SHP77 (cell line): ENCODE data around the gene KPNA4.
"Not testable (repeated sequence)": the region's sequence is repeated elsewhere in the genome, so short reads cannot be mapped to it uniquely, and the experiment has no call there.

Experiments used
- DNase-seq, 2 experiments: peaks; one replicate each; lab custom pipeline; 2025; lab: John Stamatoyannopoulos, UW

KPNA4 gene

DNA sequence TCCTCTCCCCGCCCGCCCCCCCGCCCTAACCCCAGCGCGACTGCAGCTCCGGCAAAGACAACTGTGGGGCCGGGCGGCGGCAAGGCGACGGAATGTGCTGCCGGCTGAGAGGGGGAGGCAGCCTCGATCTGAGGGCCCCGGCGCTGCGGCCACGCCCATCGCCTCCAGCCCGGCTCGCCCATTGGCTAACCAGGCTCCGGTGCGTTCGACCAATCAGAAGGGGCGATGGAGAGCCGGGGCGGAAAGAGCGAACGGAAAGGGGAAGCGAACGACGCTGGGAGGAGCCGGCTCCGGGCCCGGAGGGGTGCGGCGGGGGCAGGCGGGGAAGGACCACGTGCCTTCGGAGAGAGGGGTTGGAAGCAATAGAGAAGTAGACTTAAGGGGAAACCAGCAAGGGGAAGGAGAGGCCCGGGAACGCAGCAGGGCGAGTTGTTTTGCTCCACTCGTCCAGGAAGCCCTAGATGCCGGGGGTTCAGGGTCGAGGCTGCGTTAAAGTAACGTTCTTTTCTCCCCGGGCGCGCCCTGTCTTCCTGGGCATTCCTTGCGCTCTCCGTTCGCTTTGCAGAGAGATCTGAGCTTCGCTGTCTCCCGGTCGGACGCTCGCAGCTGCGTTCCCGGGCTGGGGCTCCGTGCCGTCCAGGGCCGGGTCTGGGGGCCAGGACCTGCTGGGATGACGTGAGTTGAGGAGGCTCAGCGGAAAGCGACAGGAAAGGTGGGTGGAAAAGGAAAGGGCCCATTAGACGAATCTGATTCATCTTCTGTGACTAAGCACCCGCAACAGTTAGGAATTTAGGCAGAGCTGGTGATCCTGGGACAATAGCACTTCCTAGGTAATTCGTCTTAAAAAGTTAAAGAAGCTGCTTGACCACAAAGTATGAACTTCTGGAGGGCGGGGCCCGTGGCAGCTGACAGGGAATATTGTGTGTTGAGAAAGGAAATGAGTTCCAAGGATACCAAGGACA, at the start of gene KPNA4:
KPNA4 (minus strand) TSS at position 130 of the 962 bp plus-strand sequence. CDS start 289 bp downstream, outside the sequence.
- DNase-seq: peak; percentile 85 to 95

DNA sequence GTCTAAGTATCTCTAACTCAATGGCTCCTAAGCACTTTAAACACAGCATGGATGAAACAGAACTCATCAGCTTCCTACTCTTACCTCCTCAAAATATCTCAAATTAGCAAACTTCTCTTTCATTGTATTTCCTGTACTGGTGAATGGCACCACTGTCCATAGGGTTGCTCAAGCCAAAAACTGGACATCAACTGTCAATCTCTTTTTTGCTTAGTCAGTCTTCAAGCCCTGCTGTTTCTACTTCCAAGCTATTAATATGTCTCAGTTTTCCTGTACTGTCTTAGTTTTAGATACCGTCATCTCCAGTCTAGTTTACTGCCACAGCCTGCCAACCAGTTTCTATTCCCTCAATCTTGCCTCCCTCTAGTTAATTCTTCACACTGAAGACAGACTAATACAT, 48.3 kb upstream of the KPNA4 start:
- no peak for DNase-seq

- no peak for DNase-seq
Measured at GRCh38 chr3:160612386-160613075, 47.2 kb upstream of the KPNA4 start.

GRCh38 chr3:160611141-160611540, 45.8 kb upstream of the KPNA4 start:
- no peak for DNase-seq

DNA sequence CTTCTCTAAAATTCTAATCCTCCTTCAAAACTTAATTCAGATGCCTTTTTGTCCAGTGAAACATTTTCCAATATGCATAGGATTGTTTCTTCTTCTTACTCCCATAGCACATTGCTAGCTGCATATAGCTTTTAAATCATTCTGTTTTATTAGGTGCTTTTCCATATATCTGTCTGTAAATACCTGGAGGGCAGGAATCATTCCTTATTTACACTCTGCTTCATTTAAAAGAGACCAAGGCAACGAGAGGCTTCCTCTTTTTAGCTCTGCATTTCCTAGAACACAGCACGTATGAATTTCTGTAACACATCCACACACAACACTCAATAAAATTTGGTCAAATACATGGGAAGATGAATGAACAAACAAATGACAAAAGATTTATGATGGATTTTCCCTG, 43.5 kb upstream of the KPNA4 start:
- DNase-seq: no peak

- DNase-seq: no peak
Measured at GRCh38 chr3:160607826-160608225, 42.5 kb upstream of the KPNA4 start.

DNA sequence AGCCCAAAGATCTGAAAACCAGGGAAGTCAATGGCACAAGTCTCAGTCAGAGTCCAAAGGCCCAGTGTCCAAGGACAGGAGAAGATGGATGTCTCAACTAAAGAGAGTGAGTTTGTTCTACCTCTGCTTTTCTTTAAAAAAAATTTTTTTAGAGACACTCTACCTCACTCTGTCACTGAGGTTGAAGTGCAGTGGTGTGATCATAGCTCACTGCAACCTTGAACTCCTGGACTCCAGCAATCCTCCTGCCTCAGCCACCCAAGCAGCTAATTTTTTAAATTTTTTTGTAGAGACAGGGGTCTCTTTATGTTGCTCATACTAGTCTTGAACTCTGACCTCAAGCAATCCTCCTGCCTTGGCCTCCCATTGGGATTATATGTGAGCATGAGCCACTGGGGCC, 39.9 kb upstream of the KPNA4 start:
- no peak for DNase-seq

GRCh38 chr3:160603845-160604244, 38.5 kb upstream of the KPNA4 start:
- DNase-seq: not testable (repeated sequence)

DNA sequence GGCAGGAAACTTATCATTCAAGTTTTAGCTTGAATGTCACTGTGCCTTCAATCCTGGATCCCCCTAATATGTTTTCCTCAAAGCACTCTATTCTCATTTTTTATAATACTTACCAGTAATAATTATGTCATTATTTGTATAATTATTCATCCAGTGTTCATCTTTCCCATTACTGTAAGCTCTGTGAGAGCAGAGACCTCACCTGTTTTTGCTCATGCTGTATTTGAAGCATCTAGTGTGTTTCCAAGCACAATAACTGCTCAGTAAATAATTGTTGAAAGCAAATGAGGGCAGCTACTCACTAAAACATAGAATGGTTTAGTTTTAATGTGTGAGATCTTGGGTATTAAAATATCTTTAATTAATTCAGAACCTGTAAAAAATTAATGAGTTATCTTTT, 36.9 kb upstream of the KPNA4 start:
- DNase-seq: no peak

DNA sequence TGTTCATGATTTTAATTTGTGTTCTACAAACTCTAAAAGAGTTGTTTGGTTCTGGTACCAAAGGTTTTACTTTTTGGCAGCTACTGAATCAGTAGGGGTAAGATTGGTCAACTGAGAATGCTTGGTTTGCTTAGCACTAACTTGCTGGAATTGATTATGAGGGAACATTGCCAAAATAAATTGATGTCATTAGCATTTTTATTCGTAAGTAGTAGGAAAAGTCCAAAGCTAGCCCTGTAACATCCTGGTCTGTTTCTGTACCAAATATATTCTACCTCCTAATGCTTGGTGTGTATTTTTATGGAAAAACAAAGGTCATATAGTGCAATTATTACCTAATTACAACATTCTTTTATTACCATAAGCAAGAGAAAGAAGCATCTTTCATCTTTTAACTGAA, 35.9 kb upstream of the KPNA4 start:
- no peak for DNase-seq

GRCh38 chr3:160598865-160599264, 33.5 kb upstream of the KPNA4 start:
- DNase-seq: no peak

DNA sequence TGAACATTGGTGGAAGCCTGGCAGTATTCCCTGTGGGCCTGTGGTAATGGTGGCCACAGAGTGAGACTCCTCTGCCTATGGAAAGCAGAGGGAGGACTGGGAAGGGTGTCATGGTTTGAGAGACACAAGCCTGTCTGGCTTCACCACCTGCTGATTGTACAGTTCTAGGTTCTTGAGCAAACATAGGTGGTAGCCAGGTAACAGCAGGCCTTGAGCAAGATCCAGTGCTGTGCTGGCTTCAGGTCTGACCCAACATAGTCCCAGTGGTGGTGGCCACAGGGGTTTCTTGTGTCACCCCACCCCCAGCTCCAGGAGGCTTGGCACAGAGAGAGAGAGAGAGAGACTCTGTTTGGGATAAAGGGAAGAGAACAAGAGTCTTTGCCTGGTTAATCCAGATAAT, 22.7 kb upstream of the KPNA4 start:
- no peak for DNase-seq

GRCh38 chr3:160587105-160587504, 21.7 kb upstream of the KPNA4 start:
- no peak for DNase-seq

DNA sequence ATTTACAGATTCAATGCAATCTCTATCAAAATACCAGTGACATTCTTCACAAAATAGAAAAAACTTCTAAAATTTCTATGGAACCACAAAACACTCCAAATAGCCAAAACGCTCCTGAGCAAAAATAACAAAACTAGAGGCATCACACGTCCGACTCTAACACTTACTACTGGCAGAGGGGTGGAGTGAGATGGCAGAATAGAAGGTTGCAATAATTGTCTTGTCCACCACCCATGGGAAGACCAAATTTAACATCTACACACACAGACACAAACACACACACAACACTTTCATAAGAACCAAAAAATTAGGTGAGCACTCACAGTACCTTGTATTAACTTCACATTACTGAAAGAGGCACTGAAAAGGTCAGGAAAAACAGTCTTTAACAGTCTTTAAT, 21.3 kb upstream of the KPNA4 start:
- no peak for DNase-seq

DNA sequence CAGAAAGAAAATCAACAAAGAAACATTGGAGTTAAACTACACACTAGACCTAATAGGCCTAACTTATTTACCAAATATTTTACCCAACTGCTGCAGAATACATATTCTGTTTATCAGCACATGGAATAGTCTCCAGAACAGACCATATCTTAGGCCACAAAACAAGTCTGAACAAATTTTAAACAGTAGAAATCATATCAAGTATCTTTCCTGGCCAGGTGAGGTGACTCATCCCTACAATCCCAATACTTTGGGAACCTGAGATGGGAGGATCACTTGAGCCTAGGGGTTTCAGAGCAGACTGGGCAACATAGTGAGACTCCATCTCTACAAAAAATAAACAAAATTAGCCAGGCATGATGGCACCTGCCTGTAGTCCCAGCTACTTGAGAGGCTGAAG, 18.1 kb upstream of the KPNA4 start:
- no peak for DNase-seq

DNA sequence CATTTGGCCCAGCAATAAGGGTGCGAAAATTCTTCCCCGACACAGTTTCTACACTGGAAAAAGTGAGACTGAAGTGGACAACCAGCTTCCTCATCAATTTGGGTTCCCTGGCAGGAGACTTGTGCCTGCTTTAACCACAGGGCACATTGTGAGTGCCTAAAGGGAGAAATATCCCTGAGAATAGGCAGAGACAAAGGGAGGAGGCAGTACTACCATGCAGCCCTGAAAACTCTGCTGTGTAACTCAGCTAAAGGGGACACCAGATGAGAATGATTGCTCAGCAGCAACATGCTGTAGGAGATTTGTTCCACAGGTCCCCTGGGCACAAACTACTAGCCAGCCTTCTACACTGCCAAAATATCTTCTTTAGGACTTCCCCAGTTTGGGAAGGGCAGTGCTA, 15.6 kb upstream of the KPNA4 start:
- no peak for DNase-seq

- DNase-seq: no peak
Measured at GRCh38 chr3:160577556-160578195, 12.3 kb upstream of the KPNA4 start.

DNA sequence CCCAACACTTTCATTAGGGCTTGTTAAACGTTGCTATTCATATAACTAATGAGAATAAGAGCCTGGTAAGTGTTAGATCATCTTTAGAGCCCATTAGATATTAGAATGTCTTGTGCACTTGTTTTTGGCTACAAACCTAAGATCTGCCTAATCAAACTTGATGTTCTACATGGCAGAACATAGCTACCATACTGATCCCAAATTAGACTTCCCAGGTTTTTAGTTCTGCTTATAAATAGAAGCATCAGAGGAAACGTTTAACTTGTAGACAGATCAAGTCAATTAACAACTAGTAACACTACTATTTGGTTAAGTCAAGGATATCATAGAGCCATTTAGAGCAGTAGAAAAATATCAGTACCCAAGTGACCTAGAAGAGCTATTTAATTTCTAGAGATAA, 11.7 kb upstream of the KPNA4 start:
- DNase-seq: no peak

- DNase-seq: no peak
Measured at GRCh38 chr3:160576621-160577020, 11.2 kb upstream of the KPNA4 start.

GRCh38 chr3:160575589-160575988, 10.2 kb upstream of the KPNA4 start:
- DNase-seq: no peak

DNA sequence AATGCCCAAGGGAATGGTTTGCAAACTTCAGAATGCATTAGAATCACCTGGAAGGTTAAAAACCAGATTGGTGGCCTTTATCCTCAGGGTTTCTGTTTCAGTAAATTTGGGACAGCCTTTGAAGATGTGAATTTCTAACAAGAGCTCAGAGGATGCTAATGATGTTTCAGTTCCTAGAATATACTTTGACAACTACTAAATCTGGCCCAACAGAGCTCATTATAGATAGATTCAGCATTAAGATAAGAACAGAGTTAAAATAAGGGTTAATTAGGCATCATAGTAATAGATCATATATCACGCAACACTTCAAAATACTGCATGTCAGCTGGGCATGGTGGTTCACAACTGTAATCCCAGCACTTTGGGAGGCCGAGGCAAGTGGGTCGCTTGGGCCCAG, 9.3 kb upstream of the KPNA4 start:
- DNase-seq: no peak

- DNase-seq: not testable (repeated sequence)
Measured at GRCh38 chr3:160573955-160574525, 8.7 kb upstream of the KPNA4 start.
